ENCODE measurements around the gene EMC6. TPM values are rescaled to one million over a fixed set of nuclear protein-coding genes. Genes with fewer than 3 reads are reported as not detected.

EMC6 gene
- total and polyA plus RNA-seq, 2 of the 13 experiments (the other 11 are each of a cell fraction or from before 2014, with no cell fraction given) = 45.1 to 47.7 TPM

DNA sequence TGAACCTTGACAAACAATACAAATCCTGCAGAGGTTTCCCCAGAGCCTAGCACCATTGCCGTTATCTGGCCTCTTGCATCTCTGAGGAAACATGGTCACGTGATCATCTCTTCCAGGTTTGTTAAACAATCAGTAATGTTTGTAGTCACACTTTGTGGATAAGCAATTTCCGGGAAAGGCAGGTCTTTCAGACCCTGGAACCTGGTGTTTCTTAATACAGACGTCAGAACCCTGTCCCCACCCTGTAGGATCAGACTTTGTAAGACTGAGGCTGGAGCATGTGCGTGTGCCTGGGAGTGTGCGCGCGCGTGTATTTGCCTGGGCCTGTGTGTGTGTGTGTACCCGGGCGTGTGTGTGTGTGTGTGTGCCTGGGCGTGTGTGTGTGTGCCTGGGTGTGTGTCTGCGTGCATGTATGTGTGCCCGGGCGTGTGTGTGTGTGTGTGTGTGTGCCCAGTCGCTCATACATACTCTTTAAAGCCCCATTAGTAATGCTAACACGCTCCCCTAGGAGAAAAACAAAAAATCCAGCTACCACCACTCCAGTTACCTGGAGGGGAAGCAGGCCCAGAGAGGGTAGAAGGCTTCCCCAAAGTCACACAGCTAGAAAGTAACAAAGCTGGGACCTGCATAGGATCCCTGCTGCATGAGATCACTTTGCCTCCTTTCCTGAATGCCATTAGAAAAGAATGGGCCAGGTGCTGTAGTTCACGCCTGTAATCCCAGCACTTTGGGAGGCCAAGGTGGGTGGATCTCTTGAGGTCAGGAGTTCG lies 26.7 kb upstream of the EMC6 start (continued):
- no peak for TF ChIP-seq AKAP8 (CRISPR knock-in tag; IDR thresholded peaks at IDR 0.05)
- TF ChIP-seq, protein P1, sequence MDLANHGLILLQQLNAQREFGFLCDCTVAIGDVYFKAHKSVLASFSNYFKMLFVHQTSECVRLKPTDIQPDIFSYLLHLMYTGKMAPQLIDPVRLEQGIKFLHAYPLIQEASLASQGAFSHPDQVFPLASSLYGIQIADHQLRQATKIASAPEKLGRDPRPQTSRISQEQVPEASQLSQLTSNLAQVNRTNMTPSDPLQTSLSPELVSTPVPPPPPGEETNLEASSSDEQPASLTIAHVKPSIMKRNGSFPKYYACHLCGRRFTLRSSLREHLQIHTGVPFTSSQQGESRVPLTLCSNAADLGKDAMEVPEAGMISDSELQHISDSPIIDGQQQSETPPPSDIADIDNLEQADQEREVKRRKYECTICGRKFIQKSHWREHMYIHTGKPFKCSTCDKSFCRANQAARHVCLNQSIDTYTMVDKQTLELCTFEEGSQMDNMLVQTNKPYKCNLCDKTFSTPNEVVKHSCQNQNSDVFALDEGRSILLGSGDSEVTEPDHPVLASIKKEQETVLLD (CRISPR knock-in tag; IDR thresholded peaks at IDR 0.05; ENCODE audit: low read depth) = no peak
- peak; percentile 70 for TF ChIP-seq CEBPG (CRISPR knock-in tag; IDR thresholded peaks at IDR 0.05)
- TF ChIP-seq, protein P2, sequence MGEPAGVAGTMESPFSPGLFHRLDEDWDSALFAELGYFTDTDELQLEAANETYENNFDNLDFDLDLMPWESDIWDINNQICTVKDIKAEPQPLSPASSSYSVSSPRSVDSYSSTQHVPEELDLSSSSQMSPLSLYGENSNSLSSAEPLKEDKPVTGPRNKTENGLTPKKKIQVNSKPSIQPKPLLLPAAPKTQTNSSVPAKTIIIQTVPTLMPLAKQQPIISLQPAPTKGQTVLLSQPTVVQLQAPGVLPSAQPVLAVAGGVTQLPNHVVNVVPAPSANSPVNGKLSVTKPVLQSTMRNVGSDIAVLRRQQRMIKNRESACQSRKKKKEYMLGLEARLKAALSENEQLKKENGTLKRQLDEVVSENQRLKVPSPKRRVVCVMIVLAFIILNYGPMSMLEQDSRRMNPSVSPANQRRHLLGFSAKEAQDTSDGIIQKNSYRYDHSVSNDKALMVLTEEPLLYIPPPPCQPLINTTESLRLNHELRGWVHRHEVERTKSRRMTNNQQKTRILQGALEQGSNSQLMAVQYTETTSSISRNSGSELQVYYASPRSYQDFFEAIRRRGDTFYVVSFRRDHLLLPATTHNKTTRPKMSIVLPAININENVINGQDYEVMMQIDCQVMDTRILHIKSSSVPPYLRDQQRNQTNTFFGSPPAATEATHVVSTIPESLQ (CRISPR knock-in tag; conservative IDR thresholded peaks at IDR 0.05) = no peak
- no peak for TF ChIP-seq ZNF33B (CRISPR knock-in tag; IDR thresholded peaks at IDR 0.05)
- TF ChIP-seq, protein P3, sequence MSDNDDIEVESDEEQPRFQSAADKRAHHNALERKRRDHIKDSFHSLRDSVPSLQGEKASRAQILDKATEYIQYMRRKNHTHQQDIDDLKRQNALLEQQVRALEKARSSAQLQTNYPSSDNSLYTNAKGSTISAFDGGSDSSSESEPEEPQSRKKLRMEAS (IDR thresholded peaks at IDR 0.05) = peak; percentile 47; the same call in 1 of the 2 replicates
- TF ChIP-seq ZNF614 (CRISPR knock-in tag; IDR thresholded peaks at IDR 0.05; ENCODE audit: borderline replicate concordance) = 0 out of 2 replicates have a peak, but pooled peaks have one; percentile 15
- peak; percentile 47; the same call in 1 of the 2 replicates for TF ChIP-seq FOXK1 (CRISPR knock-in tag; IDR thresholded peaks at IDR 0.05; ENCODE audit: borderline replicate concordance, low read depth)
- TF ChIP-seq, protein P4, sequence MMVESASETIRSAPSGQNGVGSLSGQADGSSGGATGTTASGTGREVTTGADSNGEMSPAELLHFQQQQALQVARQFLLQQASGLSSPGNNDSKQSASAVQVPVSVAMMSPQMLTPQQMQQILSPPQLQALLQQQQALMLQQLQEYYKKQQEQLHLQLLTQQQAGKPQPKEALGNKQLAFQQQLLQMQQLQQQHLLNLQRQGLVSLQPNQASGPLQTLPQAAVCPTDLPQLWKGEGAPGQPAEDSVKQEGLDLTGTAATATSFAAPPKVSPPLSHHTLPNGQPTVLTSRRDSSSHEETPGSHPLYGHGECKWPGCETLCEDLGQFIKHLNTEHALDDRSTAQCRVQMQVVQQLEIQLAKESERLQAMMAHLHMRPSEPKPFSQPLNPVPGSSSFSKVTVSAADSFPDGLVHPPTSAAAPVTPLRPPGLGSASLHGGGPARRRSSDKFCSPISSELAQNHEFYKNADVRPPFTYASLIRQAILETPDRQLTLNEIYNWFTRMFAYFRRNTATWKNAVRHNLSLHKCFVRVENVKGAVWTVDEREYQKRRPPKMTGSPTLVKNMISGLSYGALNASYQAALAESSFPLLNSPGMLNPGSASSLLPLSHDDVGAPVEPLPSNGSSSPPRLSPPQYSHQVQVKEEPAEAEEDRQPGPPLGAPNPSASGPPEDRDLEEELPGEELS (CRISPR knock-in tag; IDR thresholded peaks at IDR 0.05) = peak; percentile 77
- peak; percentile 26 for TF ChIP-seq ZNF781 (CRISPR knock-in tag; IDR thresholded peaks at IDR 0.05; ENCODE audit: borderline replicate concordance, not compliant biosample characterization)
- peak; percentile 81 for TF ChIP-seq ZMYM2 (CRISPR knock-in tag; IDR thresholded peaks at IDR 0.05)
- TF ChIP-seq, protein P5, sequence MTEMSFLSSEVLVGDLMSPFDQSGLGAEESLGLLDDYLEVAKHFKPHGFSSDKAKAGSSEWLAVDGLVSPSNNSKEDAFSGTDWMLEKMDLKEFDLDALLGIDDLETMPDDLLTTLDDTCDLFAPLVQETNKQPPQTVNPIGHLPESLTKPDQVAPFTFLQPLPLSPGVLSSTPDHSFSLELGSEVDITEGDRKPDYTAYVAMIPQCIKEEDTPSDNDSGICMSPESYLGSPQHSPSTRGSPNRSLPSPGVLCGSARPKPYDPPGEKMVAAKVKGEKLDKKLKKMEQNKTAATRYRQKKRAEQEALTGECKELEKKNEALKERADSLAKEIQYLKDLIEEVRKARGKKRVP (CRISPR knock-in tag; IDR thresholded peaks at IDR 0.05) = peak in 1 of 2 experiments; percentile 51; a peak in 2 of 4 replicates
- TF ChIP-seq ZNF205 (CRISPR knock-in tag; IDR thresholded peaks at IDR 0.05) = 0 out of 2 replicates have a peak, but pooled peaks have one; percentile 19
- TF ChIP-seq, protein P6, sequence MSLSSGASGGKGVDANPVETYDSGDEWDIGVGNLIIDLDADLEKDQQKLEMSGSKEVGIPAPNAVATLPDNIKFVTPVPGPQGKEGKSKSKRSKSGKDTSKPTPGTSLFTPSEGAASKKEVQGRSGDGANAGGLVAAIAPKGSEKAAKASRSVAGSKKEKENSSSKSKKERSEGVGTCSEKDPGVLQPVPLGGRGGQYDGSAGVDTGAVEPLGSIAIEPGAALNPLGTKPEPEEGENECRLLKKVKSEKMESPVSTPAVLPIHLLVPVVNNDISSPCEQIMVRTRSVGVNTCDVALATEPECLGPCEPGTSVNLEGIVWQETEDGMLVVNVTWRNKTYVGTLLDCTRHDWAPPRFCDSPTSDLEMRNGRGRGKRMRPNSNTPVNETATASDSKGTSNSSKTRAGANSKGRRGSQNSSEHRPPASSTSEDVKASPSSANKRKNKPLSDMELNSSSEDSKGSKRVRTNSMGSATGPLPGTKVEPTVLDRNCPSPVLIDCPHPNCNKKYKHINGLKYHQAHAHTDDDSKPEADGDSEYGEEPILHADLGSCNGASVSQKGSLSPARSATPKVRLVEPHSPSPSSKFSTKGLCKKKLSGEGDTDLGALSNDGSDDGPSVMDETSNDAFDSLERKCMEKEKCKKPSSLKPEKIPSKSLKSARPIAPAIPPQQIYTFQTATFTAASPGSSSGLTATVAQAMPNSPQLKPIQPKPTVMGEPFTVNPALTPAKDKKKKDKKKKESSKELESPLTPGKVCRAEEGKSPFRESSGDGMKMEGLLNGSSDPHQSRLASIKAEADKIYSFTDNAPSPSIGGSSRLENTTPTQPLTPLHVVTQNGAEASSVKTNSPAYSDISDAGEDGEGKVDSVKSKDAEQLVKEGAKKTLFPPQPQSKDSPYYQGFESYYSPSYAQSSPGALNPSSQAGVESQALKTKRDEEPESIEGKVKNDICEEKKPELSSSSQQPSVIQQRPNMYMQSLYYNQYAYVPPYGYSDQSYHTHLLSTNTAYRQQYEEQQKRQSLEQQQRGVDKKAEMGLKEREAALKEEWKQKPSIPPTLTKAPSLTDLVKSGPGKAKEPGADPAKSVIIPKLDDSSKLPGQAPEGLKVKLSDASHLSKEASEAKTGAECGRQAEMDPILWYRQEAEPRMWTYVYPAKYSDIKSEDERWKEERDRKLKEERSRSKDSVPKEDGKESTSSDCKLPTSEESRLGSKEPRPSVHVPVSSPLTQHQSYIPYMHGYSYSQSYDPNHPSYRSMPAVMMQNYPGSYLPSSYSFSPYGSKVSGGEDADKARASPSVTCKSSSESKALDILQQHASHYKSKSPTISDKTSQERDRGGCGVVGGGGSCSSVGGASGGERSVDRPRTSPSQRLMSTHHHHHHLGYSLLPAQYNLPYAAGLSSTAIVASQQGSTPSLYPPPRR (CRISPR knock-in tag; IDR thresholded peaks at IDR 0.05; ENCODE audit: borderline replicate concordance) = peak; percentile 71
- no peak for TF ChIP-seq ZNF850 (CRISPR knock-in tag; conservative IDR thresholded peaks at IDR 0.05)
- no peak for TF ChIP-seq ZNF33A (CRISPR knock-in tag; IDR thresholded peaks at IDR 0.05; ENCODE audit: borderline replicate concordance)

Measured in HepG2 (cell line).